ENCODE measurements around the gene ALS2.
"Not testable (repeated sequence)": the region's sequence is repeated elsewhere in the genome, so short reads cannot be mapped to it uniquely, and the experiment has no call there.

The ALS2 gene

DNA sequence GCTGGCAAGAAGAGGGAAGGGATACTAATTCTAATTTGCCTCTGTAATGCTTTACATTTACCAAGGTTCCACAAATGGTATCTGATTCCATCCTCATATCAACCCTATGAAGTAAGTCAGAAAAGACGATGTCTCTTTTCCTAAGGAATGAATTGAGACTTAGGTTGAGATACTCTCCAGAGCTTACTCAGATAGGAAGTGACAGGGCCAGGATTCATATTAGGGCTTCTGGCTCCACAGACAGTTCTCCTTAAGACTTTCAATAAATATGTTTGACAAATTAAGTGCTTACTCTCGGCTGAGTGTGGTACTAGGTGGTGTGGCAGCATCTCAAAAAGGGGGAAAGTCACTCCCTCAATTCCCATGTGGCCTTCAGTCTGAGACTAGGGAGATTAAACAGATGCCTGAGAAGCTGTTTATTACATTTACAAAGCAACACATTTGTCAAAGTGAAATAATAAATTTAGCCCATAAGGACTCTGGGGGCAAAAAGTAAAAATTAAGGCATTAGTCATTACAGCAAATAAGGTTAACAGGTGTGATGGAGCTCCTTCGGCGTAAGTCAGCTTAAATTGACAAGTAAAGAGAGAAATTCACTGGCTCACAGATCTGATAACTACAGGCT is 39.8 kb upstream of the ALS2 start:
- no peak for TF ChIP-seq SUZ12 (IDR thresholded peaks at IDR 0.05)
- no peak for TF ChIP-seq ARNT (IDR thresholded peaks at IDR 0.05)
- TF ChIP-seq TARDBP (IDR thresholded peaks at IDR 0.05), result no peak
- no peak for TF ChIP-seq ELF4 (IDR thresholded peaks at IDR 0.05)
- TF ChIP-seq L3MBTL2 (conservative IDR thresholded peaks at IDR 0.05), result no peak
- TF ChIP-seq NFRKB (IDR thresholded peaks at IDR 0.05), result no peak
- no peak for TF ChIP-seq ZNF384 (IDR thresholded peaks at IDR 0.05)
- TF ChIP-seq SP1 (IDR thresholded peaks at IDR 0.05), result no peak
- TF ChIP-seq CTBP1 (IDR thresholded peaks at IDR 0.05; ENCODE audit: borderline replicate concordance), result no peak
- TF ChIP-seq HDGF (IDR thresholded peaks at IDR 0.05; ENCODE audit: borderline replicate concordance), result no peak
- TF ChIP-seq, protein P1, sequence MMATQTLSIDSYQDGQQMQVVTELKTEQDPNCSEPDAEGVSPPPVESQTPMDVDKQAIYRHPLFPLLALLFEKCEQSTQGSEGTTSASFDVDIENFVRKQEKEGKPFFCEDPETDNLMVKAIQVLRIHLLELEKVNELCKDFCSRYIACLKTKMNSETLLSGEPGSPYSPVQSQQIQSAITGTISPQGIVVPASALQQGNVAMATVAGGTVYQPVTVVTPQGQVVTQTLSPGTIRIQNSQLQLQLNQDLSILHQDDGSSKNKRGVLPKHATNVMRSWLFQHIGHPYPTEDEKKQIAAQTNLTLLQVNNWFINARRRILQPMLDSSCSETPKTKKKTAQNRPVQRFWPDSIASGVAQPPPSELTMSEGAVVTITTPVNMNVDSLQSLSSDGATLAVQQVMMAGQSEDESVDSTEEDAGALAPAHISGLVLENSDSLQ (IDR thresholded peaks at IDR 0.05), result no peak
- no peak for TF ChIP-seq BHLHE40 (IDR thresholded peaks at IDR 0.05; ENCODE audit: borderline replicate concordance)
- no peak for TF ChIP-seq LEF1 (IDR thresholded peaks at IDR 0.05; ENCODE audit: borderline replicate concordance)
- TF ChIP-seq FOXM1 (IDR thresholded peaks at IDR 0.05; ENCODE audit: borderline replicate concordance), result no peak
- no peak for TF ChIP-seq FOXA1 (IDR thresholded peaks at IDR 0.05)
- TF ChIP-seq FOXK2 (IDR thresholded peaks at IDR 0.05), result no peak
- no peak for DNase-seq (ENCODE audit: extremely low spot score)
- CTCF ChIA-PET, result no interaction called here
- POLR2A ChIA-PET, result interaction anchor here (1.4 kb wide), 1 partner anchor 39 kb away, joined by 3 read pairs; the partner anchor contains the start of gene ALS2

DNA sequence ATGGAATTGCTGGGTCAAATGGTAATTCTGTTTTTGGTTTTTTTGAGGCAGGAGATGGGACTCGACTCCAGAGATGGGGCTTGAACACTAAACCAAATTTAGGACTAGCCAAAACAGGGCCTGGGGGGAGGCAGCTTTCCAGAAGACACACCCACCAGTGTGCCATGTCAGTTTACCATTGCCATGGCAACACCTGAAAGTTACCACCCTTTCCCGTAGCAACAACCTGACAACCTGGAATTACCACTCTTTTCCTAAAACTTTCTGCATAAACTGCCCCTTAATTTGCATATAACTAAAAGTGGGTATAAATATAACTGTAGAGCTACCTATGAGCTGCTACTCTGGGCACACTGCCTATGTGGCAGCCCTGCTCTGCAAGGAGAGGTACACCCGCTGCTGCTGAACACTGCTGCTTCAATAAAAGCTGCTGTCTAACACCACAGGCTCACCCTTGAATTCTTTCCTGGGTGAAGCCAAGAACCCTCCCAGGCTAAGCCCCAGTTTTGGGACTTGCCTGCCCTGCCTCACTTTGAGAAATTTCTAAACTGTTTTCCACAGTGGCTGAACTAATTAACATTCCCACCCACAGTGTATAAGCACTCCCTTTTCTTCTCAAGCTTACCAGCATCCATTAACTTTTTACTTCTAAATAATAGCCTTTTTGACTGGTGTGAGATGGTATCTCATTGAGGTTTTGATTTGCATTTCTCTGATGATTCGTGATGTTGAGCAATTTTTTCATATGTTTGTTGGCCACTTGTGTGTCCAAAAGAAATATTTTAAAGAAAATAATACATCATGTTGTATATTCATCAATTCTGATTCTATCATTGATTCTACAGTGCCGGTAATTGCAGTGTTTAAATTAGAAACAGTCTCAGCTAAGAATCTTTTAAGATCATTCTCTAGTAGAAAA is 36.2 kb upstream of the ALS2 start:
- ChIA-PET CTCF (no interaction called here), POLR2A (no interaction called here)
- DNase-seq (ENCODE audit: extremely low spot score), result no peak
- TF ChIP-seq L3MBTL2 (conservative IDR thresholded peaks at IDR 0.05), result no peak
- TF ChIP-seq SUZ12 (IDR thresholded peaks at IDR 0.05), result no peak
- no peak for TF ChIP-seq CTBP1 (IDR thresholded peaks at IDR 0.05; ENCODE audit: borderline replicate concordance)
- TF ChIP-seq FOXM1 (IDR thresholded peaks at IDR 0.05; ENCODE audit: borderline replicate concordance), result no peak
- TF ChIP-seq, protein P1 (IDR thresholded peaks at IDR 0.05), result peak; percentile 24; the same call in 1 of the 2 replicates
- no peak for TF ChIP-seq ELF4 (IDR thresholded peaks at IDR 0.05)

DNA sequence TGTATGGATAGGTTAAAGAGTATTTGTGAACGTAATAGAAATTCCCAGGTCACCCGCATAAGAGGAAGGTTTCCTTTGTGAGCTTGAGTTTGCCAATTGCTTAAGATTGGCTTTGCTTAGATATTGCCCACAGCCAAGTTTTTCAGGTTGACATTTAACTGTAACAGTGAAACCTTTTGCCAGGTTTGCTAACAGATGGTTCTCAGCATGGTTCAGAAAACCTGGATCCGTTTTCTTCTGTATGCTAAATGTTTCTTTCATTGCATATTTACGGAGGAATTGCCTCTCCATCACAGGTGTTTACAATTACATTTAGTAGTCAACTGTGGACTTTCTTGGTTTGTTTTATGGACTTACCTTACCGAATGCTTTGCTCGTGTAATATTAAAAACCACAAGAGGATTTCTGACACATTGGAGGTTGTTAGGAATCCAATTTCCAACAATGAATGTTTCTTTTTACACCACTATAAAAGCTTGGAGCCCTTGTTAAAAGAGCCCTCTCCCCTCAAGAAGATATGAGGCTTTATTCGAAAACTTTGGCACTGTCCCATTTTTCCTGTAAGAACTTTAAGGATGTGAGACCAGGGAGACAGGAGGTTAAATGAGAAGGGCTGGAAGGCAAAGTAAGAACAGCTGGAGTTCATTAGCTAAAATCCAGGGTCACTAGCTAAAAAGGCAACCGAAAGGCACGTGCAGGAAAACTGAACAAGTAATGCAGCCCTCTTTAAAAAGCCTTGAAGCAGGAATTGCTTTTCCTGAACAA is 33.4 kb upstream of the ALS2 start:
- DNase-seq (ENCODE audit: extremely low spot score), result no peak
- CTCF ChIA-PET, result interaction anchor here (0.7 kb wide), 1 partner anchor 24 kb away, joined by 4 read pairs; no protein-coding TSS in a partner anchor
- POLR2A ChIA-PET, result no interaction called here
- no peak for TF ChIP-seq ELF4 (IDR thresholded peaks at IDR 0.05)

DNA sequence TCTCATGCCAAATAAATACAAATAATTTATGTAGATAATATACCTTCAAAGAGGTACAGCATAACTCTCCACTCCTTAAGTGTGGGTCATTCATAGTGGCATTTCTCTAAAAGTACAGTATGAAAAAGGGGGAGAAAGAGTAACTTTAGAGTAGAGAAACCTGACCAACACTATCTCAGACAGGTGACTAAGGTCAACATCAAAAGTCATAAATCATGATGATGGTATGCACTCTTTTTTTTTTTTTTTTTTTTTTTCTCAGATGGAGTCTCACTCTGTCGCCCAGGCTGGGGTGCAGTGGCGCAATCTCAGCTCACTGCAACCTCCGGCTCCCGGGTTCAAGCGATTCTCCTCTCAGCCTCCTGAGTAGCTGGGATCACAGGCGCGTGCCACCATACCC is 29.9 kb upstream of the ALS2 start:
- peak; percentile 84 for TF ChIP-seq ZNF384 (IDR thresholded peaks at IDR 0.05)
- TF ChIP-seq, protein P1 (IDR thresholded peaks at IDR 0.05), result peak; percentile 55
- POLR2A ChIA-PET; CTCF ChIA-PET; DNase-seq (ENCODE audit: extremely low spot score): not testable (repeated sequence)

DNA sequence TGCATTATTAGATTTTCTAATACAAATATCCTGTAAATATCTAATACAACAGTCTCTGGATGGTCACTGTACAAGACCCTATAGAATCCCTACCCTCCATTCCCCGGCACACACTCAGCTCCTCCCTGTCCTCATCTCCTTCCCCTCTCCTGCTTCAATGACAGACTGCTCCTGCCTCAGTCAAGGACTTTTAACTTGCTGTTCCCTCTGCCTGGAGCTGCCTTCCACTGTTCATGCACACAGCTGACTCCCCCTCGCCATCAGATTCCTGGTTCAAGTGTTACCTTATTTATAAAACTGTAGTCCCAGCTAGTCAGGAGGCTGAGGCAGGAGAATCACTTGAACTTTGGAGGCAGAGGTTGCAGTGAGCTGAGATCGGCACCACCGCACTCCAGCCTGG is 28.9 kb upstream of the ALS2 start:
- POLR2A ChIA-PET, result interaction anchor here (0.6 kb wide), 1 partner anchor 32 kb away, joined by 3 read pairs; no protein-coding TSS in a partner anchor
- no peak for DNase-seq (ENCODE audit: extremely low spot score)
- TF ChIP-seq FOXM1 (IDR thresholded peaks at IDR 0.05; ENCODE audit: borderline replicate concordance), result no peak
- no peak for TF ChIP-seq ELF4 (IDR thresholded peaks at IDR 0.05)
- TF ChIP-seq LEF1 (IDR thresholded peaks at IDR 0.05; ENCODE audit: borderline replicate concordance), result no peak
- TF ChIP-seq, protein P1 (IDR thresholded peaks at IDR 0.05), result no peak
- no peak for TF ChIP-seq NFRKB (IDR thresholded peaks at IDR 0.05)
- no peak for TF ChIP-seq ARNT (IDR thresholded peaks at IDR 0.05)
- TF ChIP-seq TARDBP (IDR thresholded peaks at IDR 0.05), result no peak
- no peak for TF ChIP-seq FOXA1 (IDR thresholded peaks at IDR 0.05)
- TF ChIP-seq SP1 (IDR thresholded peaks at IDR 0.05), result no peak
- TF ChIP-seq SUZ12 (IDR thresholded peaks at IDR 0.05), result no peak
- CTCF ChIA-PET, result interaction anchor here (1.0 kb wide), 1 partner anchor 51 kb away, joined by 3 read pairs; no protein-coding TSS in a partner anchor

Measured in HEK293T (cell line).